GM12878 (cell line): ENCODE measurements around the gene CAV1. TPM values are rescaled to one million over a fixed set of nuclear protein-coding genes. Genes with fewer than 3 reads are reported as not detected.

Experiments used
- ATAC-seq: fragments of 200-7000 bp; cut with Tn5 transposase; 3 replicates; pipeline ENCODE4 v1.9.1; 2020; ENCODE audit warnings: mild to moderate bottlenecking, moderate library complexity
- BruUV-seq: library from RNA; stranded (reverse); fragments of 400-500 nt; replicated peaks from 2 replicates; lab custom pipeline; 2021; lab: Mats Ljungman, UMichigan
- CTCF ChIA-PET: fragments of 300-600 bp; sonication (Branson Sonifier 250); formaldehyde crosslinking; extraction: SDS; loops from one replicate; lab custom pipeline; 2021; ENCODE audit warnings: inconsistent platforms; lab: Yijun Ruan, JAX
- POLR2A ChIA-PET: fragments of 350-600 bp; formaldehyde crosslinking; extraction: SDS; loops from one replicate; lab custom pipeline; 2021; ENCODE audit warnings: inconsistent platforms; lab: Charles Lee
- RAD21 ChIA-PET: fragments of 300-600 bp; sonication (Branson Sonifier 250); formaldehyde crosslinking; loops from one replicate; lab custom pipeline; 2023; ENCODE audit warnings: antibody characterized with exemption; ENCODE audit not compliant: unreplicated experiment; lab: Charles Lee
- SMC1A ChIA-PET: fragments of 300-600 bp; sonication (Branson Sonifier 250); formaldehyde crosslinking; loops from one replicate; lab custom pipeline; 2023; ENCODE audit not compliant: unreplicated experiment, uncharacterized antibody; lab: Charles Lee
- DNase-seq: peaks from one replicate; pipeline ENCODE4 v3.0.0-alpha.2; 2011; ENCODE audit warnings: low read depth, low spot score
- FAIRE-seq: peaks from 3 replicates; lab custom pipeline; 2011; peaks lifted over from hg19 to GRCh38; lab: Jason Lieb, UNC
- H2AFZ ChIP-seq: 2 replicates; pipeline ENCODE4 v1.6.0; 2011; ENCODE audit warnings: low read depth, low read length, control low read depth; ENCODE audit not compliant: control insufficient read depth
- H3K27ac ChIP-seq: 2 replicates; pipeline ENCODE4 v1.5.1; 2011; ENCODE audit warnings: control low read depth; ENCODE audit not compliant: control insufficient read depth, insufficient read depth
- H3K27me3 ChIP-seq, 2 experiments: replicated peaks in 1 of 2; 2 replicates each; pipeline versions ENCODE4 v1.6.0 to v1.6.1; 2011; ENCODE audit warnings: low read length in 1 of 2; ENCODE audit not compliant: control insufficient read depth in 2 of 2, insufficient read depth in 2 of 2
- H3K36me3 ChIP-seq, 2 experiments: 2 replicates each; pipeline ENCODE4 v1.5.1; 2011; ENCODE audit warnings: low read length in 1 of 2; ENCODE audit not compliant: control insufficient read depth in 2 of 2, insufficient read depth in 2 of 2
- H3K4me1 ChIP-seq: 2 replicates; pipeline ENCODE4 v1.6.1; 2011; ENCODE audit warnings: mild to moderate bottlenecking, low read length, moderate library complexity, mixed read lengths; ENCODE audit not compliant: control insufficient read depth, insufficient read depth
- H3K4me2 ChIP-seq: 2 replicates; pipeline ENCODE4 v1.6.0; 2011; ENCODE audit warnings: control low read depth; ENCODE audit not compliant: control insufficient read depth, insufficient read depth
- H3K4me3 ChIP-seq: fragments of 200-600 bp; sonication (generic); 2 replicates; pipeline ENCODE4 v1.5.1; 2016
- H3K79me2 ChIP-seq: 2 replicates; pipeline ENCODE4 v1.6.0; 2011; ENCODE audit warnings: low read length; ENCODE audit not compliant: control insufficient read depth, insufficient read depth
- H3K9ac ChIP-seq: 2 replicates; pipeline ENCODE4 v1.8.0; 2011; ENCODE audit warnings: low read length, control low read depth, mixed read lengths; ENCODE audit not compliant: control insufficient read depth, insufficient read depth
- H3K9me3 ChIP-seq: replicated peaks from 3 replicates; pipeline ENCODE4 v1.5.1; 2011; ENCODE audit warnings: mild to moderate bottlenecking, low read length; ENCODE audit not compliant: control insufficient read depth, insufficient read depth
- H4K20me1 ChIP-seq: 2 replicates; pipeline ENCODE4 v1.6.0; 2011; ENCODE audit not compliant: control insufficient read depth, insufficient read depth
- CUX1 ChIP-seq: IDR thresholded peaks from 2 replicates; pipeline ENCODE4 v1.6.1; 2012; ENCODE audit warnings: improper control_type of control experiment, low read depth, low read length; ENCODE audit not compliant: insufficient replicate concordance
- E2F8 ChIP-seq: fragments of 450-650 bp; IDR thresholded peaks from 2 replicates; pipeline ENCODE4 v1.6.1; 2018; ENCODE audit warnings: mild to moderate bottlenecking, low read depth, moderate library complexity; ENCODE audit not compliant: partially characterized antibody
- HCFC1 ChIP-seq: fragments of 150-350 bp; IDR thresholded peaks from 2 replicates; pipeline ENCODE4 v1.6.1; 2014; ENCODE audit warnings: low read length
- WGBS: methylation state at CpG from one replicate; pipeline ENCODE4 v1.1.6; 2016; ENCODE audit warnings: low lambda C conversion rate; ENCODE audit not compliant: insufficient replicate concordance, insufficient coverage; ENCODE audit errors: missing lambda C conversion rate; 5-methylcytosine and 5-hydroxymethylcytosine counted together
- in situ Hi-C: fragments of 300-500 bp; cut with MboI; formaldehyde crosslinking; loops from 9 replicates; pipeline ENCODE4 v1.14.3; 2018; ENCODE audit warnings: mixed read lengths
- intact Hi-C: fragments of 100-400 bp; cut with micrococcal nuclease; formaldehyde crosslinking; loops from one replicate; pipeline ENCODE4 v1.14.2; 2022; ENCODE audit not compliant: unreplicated experiment
- polyA plus RNA-seq, 11 experiments: library from polyadenylated mRNA; depleted of rRNA in 4 of 11; unstranded in 6 of 11; stranded (reverse) in 5 of 11; fragments of >200 nt; fragmentation: Nextera tagmentation in 4 of 11; fragmentation: Illumina TruSeq in 1 of 11; extraction: Ambion mirVana in 4 of 11; extraction: Trizol in 1 of 11; gene quantifications; 1 replicate in 1 of 11; 2 replicates in 10 of 11; pipeline versions ENCODE4 v1.2.1 to v1.2.3, GENCODE V29; 2011 to 2016; ENCODE audit warnings: inconsistent platforms in 2 of 11, missing spikeins in 2 of 11, low read depth in 1 of 11
- total RNA-seq, 4 experiments: library from RNA; depleted of rRNA in 3 of 4; stranded (reverse); fragments of >200 nt in 3 of 4; fragmentation: Illumina TruSeq in 1 of 4; extraction: Trizol in 1 of 4; gene quantifications; 2 replicates each; pipeline versions ENCODE4 v1.2.1 to v1.2.3, GENCODE V29; 2013 to 2021
- TF ChIP-seq, protein P1 (sequence below): IDR thresholded peaks from 2 replicates; pipeline ENCODE4 v1.6.1; 2012; ENCODE audit warnings: low read depth, low read length, improper control_type of control experiment
- TF ChIP-seq, protein P2 (sequence below): IDR thresholded peaks from 2 replicates; pipeline ENCODE4 v1.6.1; 2012; ENCODE audit warnings: low read depth, low read length, improper control_type of control experiment

Gene CAV1
- total and polyA plus RNA-seq, 10 of the 15 experiments (the other 5 are each of a cell fraction or from before 2014, with no cell fraction given): 0.45 to 26.5 (median 2.0) TPM

DNA sequence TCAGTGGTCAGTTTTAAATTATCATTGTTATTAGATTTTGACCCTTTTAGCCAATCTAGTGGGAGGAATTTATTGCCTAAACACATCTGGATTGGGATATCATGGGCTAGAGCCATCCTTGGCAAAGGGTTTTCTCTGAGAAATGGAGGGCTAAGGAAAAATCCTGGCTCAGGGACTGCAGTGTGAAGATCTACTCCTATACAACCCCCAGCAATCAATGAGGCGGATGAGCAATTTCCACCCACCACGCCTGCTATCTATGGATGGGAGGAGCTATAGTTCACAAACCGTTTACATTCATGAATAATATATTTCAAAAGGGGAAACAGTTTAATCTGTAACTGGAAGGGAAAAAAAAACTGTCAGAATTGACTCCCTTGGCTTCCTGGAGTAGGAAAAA, 2.7 kb downstream of the CAV1 start:
- SMC1A ChIA-PET: interaction anchor here (0.9 to 2.7 kb wide), 6 partner anchors 20 to 347 kb away, joined by 3 to 16 read pairs (median 6); no protein-coding TSS in a partner anchor
- POLR2A ChIA-PET: no interaction called here
- no peaks in the 10 kb centered on the region for H3K9me3 ChIP-seq

More for the DNA sequence above, 2.7 kb downstream of the CAV1 start:
- Histone ChIP-seq H3K4me1 (peaks cover 26% of the 10 kb centered on the region), H3K27me3 (0 out of 4 replicates have a peak, but pooled peaks cover 0 to 3% of the 10 kb centered on the region in 2 experiments), H4K20me1 (no peaks in the 10 kb centered on the region), H3K79me2 (no peaks in the 10 kb centered on the region), H2AFZ (no peak overlapping the region), H3K27ac (no peak overlapping the region), H3K9ac (no peak overlapping the region), H3K4me2 (peak overlapping the region; percentile 41; the same call in 1 of the 2 replicates), H3K36me3 (no peaks in the 10 kb centered on the region), H3K4me3 (no peak overlapping the region)
- TF ChIP-seq, protein P1, sequence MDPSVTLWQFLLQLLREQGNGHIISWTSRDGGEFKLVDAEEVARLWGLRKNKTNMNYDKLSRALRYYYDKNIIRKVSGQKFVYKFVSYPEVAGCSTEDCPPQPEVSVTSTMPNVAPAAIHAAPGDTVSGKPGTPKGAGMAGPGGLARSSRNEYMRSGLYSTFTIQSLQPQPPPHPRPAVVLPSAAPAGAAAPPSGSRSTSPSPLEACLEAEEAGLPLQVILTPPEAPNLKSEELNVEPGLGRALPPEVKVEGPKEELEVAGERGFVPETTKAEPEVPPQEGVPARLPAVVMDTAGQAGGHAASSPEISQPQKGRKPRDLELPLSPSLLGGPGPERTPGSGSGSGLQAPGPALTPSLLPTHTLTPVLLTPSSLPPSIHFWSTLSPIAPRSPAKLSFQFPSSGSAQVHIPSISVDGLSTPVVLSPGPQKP: no peak
- TF ChIP-seq, protein P2, sequence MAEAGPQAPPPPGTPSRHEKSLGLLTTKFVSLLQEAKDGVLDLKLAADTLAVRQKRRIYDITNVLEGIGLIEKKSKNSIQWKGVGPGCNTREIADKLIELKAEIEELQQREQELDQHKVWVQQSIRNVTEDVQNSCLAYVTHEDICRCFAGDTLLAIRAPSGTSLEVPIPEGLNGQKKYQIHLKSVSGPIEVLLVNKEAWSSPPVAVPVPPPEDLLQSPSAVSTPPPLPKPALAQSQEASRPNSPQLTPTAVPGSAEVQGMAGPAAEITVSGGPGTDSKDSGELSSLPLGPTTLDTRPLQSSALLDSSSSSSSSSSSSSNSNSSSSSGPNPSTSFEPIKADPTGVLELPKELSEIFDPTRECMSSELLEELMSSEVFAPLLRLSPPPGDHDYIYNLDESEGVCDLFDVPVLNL: no peak
- TF ChIP-seq HCFC1: no peak
- no peak for TF ChIP-seq E2F8
- no peak for TF ChIP-seq CUX1
- RAD21 ChIA-PET: interaction anchor here (1.3 to 3.1 kb wide), 3 partner anchors 49 to 268 kb away, joined by 7 to 20 read pairs (median 13); no protein-coding TSS in a partner anchor
- intact Hi-C loops: loop anchor here (2.0 to 5.0 kb wide), 2 partner anchors 269 to 355 kb away; no protein-coding TSS in a partner anchor
- in situ Hi-C loops: no loop called here
- ATAC-seq: no peak
- whole genome bisulfite sequencing: 88% methylated on average over 3 of the region's 3 CpGs
- CTCF ChIA-PET: interaction anchor here (0.8 to 3.1 kb wide), 10 partner anchors 16 to 347 kb away, joined by 3 to 29 read pairs (median 10); partner anchors contain the start of gene TES
- no TSS peak for BruUV-seq
- no peak for DNase-seq
- FAIRE-seq: no peak
